ENCODE results near the gene UBE2D3.

GRCh38 chr4:102843938-102844337 lies 16.6 kb upstream of the UBE2D3 start:
- TF ChIP-seq CTCF (IDR thresholded peaks at IDR 0.05) (no peak), POLR2AphosphoS5 (IDR thresholded peaks at IDR 0.05) (no peak)
